IPS-15b (cell line): ENCODE results near the gene XAB2.

Experiments used
- H3K27me3 ChIP-seq: one replicate; pipeline ENCODE4 v1.6.1; 2013; ENCODE audit warnings: low read length; ENCODE audit not compliant: control insufficient read depth, insufficient read depth
- H3K36me3 ChIP-seq: one replicate; pipeline ENCODE4 v1.6.1; 2013; ENCODE audit warnings: low read length; ENCODE audit not compliant: control insufficient read depth, insufficient read depth
- H3K4me1 ChIP-seq: one replicate; pipeline ENCODE4 v1.6.1; 2013; ENCODE audit warnings: mild to moderate bottlenecking, low read length; ENCODE audit not compliant: control insufficient read depth, insufficient read depth
- H3K4me3 ChIP-seq: one replicate; pipeline ENCODE4 v1.5.1; 2013; ENCODE audit warnings: low read depth, low read length
- H3K9ac ChIP-seq: one replicate; pipeline ENCODE4 v1.6.1; 2013; ENCODE audit warnings: low read depth, mild to moderate bottlenecking, low read length
- H3K9me3 ChIP-seq: one replicate; pipeline ENCODE4 v1.6.1; 2013; ENCODE audit warnings: mild to moderate bottlenecking, low read length; ENCODE audit not compliant: control insufficient read depth, insufficient read depth

XAB2 gene

GRCh38 chr19:7602935-7603497 is 26.3 kb downstream of the XAB2 start:
- Histone ChIP-seq H3K9me3 (no peaks in the 10 kb centered on the region), H3K4me3 (no peak overlapping the region), H3K27me3 (no peaks in the 10 kb centered on the region), H3K36me3 (peaks cover 8% of the 10 kb centered on the region), H3K9ac (no peak overlapping the region), H3K4me1 (no peaks in the 10 kb centered on the region)

GRCh38 chr19:7602240-7602934 is 27.0 kb downstream of the XAB2 start:
- Histone ChIP-seq H3K4me1 (no peaks in the 10 kb centered on the region), H3K9ac (no peak overlapping the region), H3K9me3 (no peaks in the 10 kb centered on the region), H3K36me3 (peaks cover 7% of the 10 kb centered on the region), H3K4me3 (no peak overlapping the region), H3K27me3 (no peaks in the 10 kb centered on the region)

GRCh38 chr19:7600721-7601120 is 28.6 kb downstream of the XAB2 start:
- no peaks in the 10 kb centered on the region for H3K9me3 ChIP-seq
- H3K9ac ChIP-seq: no peak overlapping the region
- no peaks in the 10 kb centered on the region for H3K4me1 ChIP-seq
- no peaks in the 10 kb centered on the region for H3K36me3 ChIP-seq
- no peak overlapping the region for H3K4me3 ChIP-seq
- H3K27me3 ChIP-seq: no peaks in the 10 kb centered on the region

- no peaks in the 10 kb centered on the region for H3K9me3 ChIP-seq
- H3K4me1 ChIP-seq: no peaks in the 10 kb centered on the region
- H3K4me3 ChIP-seq: no peak overlapping the region
- H3K36me3 ChIP-seq: no peaks in the 10 kb centered on the region
- peaks cover 7% of the 10 kb centered on the region for H3K27me3 ChIP-seq
- H3K9ac ChIP-seq: no peak overlapping the region
Measured at GRCh38 chr19:7598180-7598579, 31.2 kb downstream of the XAB2 start.

GRCh38 chr19:7597689-7598088 is 31.7 kb downstream of the XAB2 start:
- Histone ChIP-seq H3K9me3 (no peaks in the 10 kb centered on the region), H3K36me3 (no peaks in the 10 kb centered on the region), H3K4me3 (no peak overlapping the region), H3K9ac (no peak overlapping the region), H3K27me3 (peaks cover 7% of the 10 kb centered on the region), H3K4me1 (no peaks in the 10 kb centered on the region)

GRCh38 chr19:7596211-7596937 is 33.0 kb downstream of the XAB2 start:
- Histone ChIP-seq H3K9ac (peak overlapping the region; percentile 24), H3K27me3 (peaks cover 7% of the 10 kb centered on the region), H3K4me3 (peak overlapping the region; percentile 61)

GRCh38 chr19:7595466-7596133 is 33.7 kb downstream of the XAB2 start, which contains the start of gene CAMSAP3:
Gene CAMSAP3, plus strand, starts transcription at chr19:7595863. Its CDS starts 140 bp downstream, at chr19:7596003.
- peak within 1 kb of the TSS; percentile 24 for H3K9ac ChIP-seq
- H3K9me3 ChIP-seq: no peaks in the 10 kb centered on the region
- peaks cover 7% of the 10 kb centered on the region for H3K27me3 ChIP-seq
- H3K4me3 ChIP-seq: peak within 1 kb of the TSS; percentile 66
- H3K36me3 ChIP-seq: no peaks in the 10 kb centered on the region
- no peaks in the 10 kb centered on the region for H3K4me1 ChIP-seq

More at GRCh38 chr19:7596211-7596937, 33.0 kb downstream of the XAB2 start:
- Histone ChIP-seq H3K9me3 (no peaks in the 10 kb centered on the region), H3K36me3 (no peaks in the 10 kb centered on the region), H3K4me1 (no peaks in the 10 kb centered on the region)

- Histone ChIP-seq H3K9ac (no peak overlapping the region), H3K9me3 (no peaks in the 10 kb centered on the region), H3K36me3 (no peaks in the 10 kb centered on the region), H3K27me3 (peaks cover 9% of the 10 kb centered on the region), H3K4me3 (no peak overlapping the region), H3K4me1 (no peaks in the 10 kb centered on the region)
Measured at GRCh38 chr19:7590256-7590655, 39.1 kb downstream of the XAB2 start.

GRCh38 chr19:7589822-7590221 is 39.5 kb downstream of the XAB2 start:
- Histone ChIP-seq H3K9ac (no peak overlapping the region), H3K36me3 (no peaks in the 10 kb centered on the region), H3K4me1 (no peaks in the 10 kb centered on the region), H3K9me3 (no peaks in the 10 kb centered on the region), H3K4me3 (no peak overlapping the region), H3K27me3 (peaks cover 7% of the 10 kb centered on the region)

GRCh38 chr19:7582446-7582845 is 46.9 kb downstream of the XAB2 start:
- Histone ChIP-seq H3K4me1 (no peaks in the 10 kb centered on the region), H3K36me3 (no peaks in the 10 kb centered on the region), H3K9me3 (no peaks in the 10 kb centered on the region), H3K9ac (no peak overlapping the region), H3K27me3 (peaks cover 5% of the 10 kb centered on the region), H3K4me3 (no peak overlapping the region)

GRCh38 chr19:7579182-7579581 is 50.2 kb downstream of the XAB2 start:
- Histone ChIP-seq H3K27me3 (peaks cover 3% of the 10 kb centered on the region), H3K9ac (no peak overlapping the region), H3K36me3 (no peaks in the 10 kb centered on the region), H3K9me3 (no peaks in the 10 kb centered on the region), H3K4me1 (no peaks in the 10 kb centered on the region), H3K4me3 (no peak overlapping the region)
